ENCODE results near the gene HOXC10. TPM values are rescaled to one million over a fixed set of nuclear protein-coding genes. Genes with fewer than 3 reads are reported as not detected.

Gene HOXC10
- total and polyA plus RNA-seq, 10 of the 15 experiments (the other 5 are each of a cell fraction or from before 2014, with no cell fraction given) = 0.59 TPM; not detected in 9

DNA sequence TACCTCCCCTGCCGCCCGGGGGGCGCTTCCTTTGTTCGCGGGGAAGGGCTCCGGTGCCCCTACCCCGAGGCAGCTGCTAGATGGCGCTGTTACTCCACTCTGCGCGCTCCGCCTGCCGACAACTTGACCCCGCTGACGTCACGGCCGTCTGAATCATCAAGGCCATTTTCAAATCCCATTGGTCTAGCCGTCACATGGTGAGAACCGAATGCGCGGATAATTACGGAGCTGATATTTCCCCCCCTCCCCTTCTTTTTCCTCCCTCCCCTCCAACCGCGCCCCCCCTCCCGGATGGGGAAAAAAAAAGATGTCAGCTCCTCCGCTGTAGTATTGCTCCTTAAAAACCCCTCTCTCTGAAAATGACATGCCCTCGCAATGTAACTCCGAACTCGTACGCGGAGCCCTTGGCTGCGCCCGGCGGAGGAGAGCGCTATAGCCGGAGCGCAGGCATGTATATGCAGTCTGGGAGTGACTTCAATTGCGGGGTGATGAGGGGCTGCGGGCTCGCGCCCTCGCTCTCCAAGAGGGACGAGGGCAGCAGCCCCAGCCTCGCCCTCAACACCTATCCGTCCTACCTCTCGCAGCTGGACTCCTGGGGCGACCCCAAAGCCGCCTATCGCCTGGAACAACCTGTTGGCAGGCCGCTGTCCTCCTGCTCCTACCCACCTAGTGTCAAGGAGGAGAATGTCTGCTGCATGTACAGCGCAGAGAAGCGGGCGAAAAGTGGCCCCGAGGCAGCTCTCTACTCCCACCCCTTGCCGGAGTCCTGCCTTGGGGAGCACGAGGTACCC lies at the start of gene HOXC10 (continued):
- TF ChIP-seq RAD51 (IDR thresholded peaks at IDR 0.05) = peak; percentile 63; the same call in 1 of the 2 replicates
- 0 out of 2 replicates have a peak, but pooled peaks have one; percentile 47 for TF ChIP-seq NBN (IDR thresholded peaks at IDR 0.05)
- TF ChIP-seq RFX5 (IDR thresholded peaks at IDR 0.05; ENCODE audit: low read depth, low read length) = peak; percentile 75; the same call in 1 of the 2 replicates
- peak; percentile 92 for TF ChIP-seq CREM (IDR thresholded peaks at IDR 0.05; ENCODE audit: low read depth)
- peak; percentile 91 for TF ChIP-seq CREB1 (IDR thresholded peaks at IDR 0.05; ENCODE audit: low read depth)
- TF ChIP-seq EP300 (IDR thresholded peaks at IDR 0.05; ENCODE audit: borderline replicate concordance in 1 of 2, control insufficient read depth in 1 of 2, low read depth in 2 of 2, low read length in 2 of 2) = no peak
- TF ChIP-seq, protein P1, sequence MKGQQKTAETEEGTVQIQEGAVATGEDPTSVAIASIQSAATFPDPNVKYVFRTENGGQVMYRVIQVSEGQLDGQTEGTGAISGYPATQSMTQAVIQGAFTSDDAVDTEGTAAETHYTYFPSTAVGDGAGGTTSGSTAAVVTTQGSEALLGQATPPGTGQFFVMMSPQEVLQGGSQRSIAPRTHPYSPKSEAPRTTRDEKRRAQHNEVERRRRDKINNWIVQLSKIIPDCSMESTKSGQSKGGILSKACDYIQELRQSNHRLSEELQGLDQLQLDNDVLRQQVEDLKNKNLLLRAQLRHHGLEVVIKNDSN (IDR thresholded peaks at IDR 0.05; ENCODE audit: borderline replicate concordance, extremely low read length, insufficient read depth, low read depth, low read length) = peak; percentile 60
- peak in 1 of 2 experiments; percentile 37; a peak in 2 of 4 replicates for TF ChIP-seq BHLHE40 (IDR thresholded peaks at IDR 0.05; ENCODE audit: borderline replicate concordance in 1 of 2, low read depth in 2 of 2, low read length in 1 of 2)
- TF ChIP-seq NR2C1 (IDR thresholded peaks at IDR 0.05) = peak; percentile 82
- no peak for TF ChIP-seq GABPA (IDR thresholded peaks at IDR 0.05; ENCODE audit: low read depth)
- TF ChIP-seq YY1 (IDR thresholded peaks at IDR 0.05; ENCODE audit: low read depth, low read length) = peak; percentile 42; the same call in 1 of the 2 replicates
- TF ChIP-seq, protein P2, sequence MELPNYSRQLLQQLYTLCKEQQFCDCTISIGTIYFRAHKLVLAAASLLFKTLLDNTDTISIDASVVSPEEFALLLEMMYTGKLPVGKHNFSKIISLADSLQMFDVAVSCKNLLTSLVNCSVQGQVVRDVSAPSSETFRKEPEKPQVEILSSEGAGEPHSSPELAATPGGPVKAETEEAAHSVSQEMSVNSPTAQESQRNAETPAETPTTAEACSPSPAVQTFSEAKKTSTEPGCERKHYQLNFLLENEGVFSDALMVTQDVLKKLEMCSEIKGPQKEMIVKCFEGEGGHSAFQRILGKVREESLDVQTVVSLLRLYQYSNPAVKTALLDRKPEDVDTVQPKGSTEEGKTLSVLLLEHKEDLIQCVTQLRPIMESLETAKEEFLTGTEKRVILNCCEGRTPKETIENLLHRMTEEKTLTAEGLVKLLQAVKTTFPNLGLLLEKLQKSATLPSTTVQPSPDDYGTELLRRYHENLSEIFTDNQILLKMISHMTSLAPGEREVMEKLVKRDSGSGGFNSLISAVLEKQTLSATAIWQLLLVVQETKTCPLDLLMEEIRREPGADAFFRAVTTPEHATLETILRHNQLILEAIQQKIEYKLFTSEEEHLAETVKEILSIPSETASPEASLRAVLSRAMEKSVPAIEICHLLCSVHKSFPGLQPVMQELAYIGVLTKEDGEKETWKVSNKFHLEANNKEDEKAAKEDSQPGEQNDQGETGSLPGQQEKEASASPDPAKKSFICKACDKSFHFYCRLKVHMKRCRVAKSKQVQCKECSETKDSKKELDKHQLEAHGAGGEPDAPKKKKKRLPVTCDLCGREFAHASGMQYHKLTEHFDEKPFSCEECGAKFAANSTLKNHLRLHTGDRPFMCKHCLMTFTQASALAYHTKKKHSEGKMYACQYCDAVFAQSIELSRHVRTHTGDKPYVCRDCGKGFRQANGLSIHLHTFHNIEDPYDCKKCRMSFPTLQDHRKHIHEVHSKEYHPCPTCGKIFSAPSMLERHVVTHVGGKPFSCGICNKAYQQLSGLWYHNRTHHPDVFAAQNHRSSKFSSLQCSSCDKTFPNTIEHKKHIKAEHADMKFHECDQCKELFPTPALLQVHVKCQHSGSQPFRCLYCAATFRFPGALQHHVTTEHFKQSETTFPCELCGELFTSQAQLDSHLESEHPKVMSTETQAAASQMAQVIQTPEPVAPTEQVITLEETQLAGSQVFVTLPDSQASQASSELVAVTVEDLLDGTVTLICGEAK (IDR thresholded peaks at IDR 0.05; ENCODE audit: borderline replicate concordance) = no peak
- 0 out of 2 replicates have a peak, but pooled peaks have one; percentile 7 for TF ChIP-seq BMI1 (IDR thresholded peaks at IDR 0.05; ENCODE audit: borderline replicate concordance)
- TF ChIP-seq RAD21 (IDR thresholded peaks at IDR 0.05; ENCODE audit: insufficient read depth, low read depth, low read length) = peak; percentile 77
